Measurements from ENCODE around the gene RANBP3. TPM values are rescaled to one million over a fixed set of nuclear protein-coding genes. Genes with fewer than 3 reads are reported as not detected.

Gene RANBP3
- total RNA-seq, 1 experiment from 2014 or later, result 44.1 TPM

- H3K27ac ChIP-seq, result no peak overlapping the region
Observed at GRCh38 chr19:5934774-5935472, 43.0 kb downstream of the RANBP3 start.

GRCh38 chr19:5934069-5934401 lies 43.9 kb downstream of the RANBP3 start:
- Histone ChIP-seq H3K4me2 (no peak overlapping the region), H3K27me3 (ENCODE audit: insufficient read depth, low read depth) (no peaks in the 10 kb centered on the region), H3K4me3 (no peak overlapping the region), H3K4me1 (replicated peaks; ENCODE audit: insufficient read depth) (no peaks in the 10 kb centered on the region), H3K27ac (no peak overlapping the region), H3K36me3 (ENCODE audit: low read depth) (no peaks in the 10 kb centered on the region), H3K79me2 (ENCODE audit: low read depth) (no peaks in the 10 kb centered on the region), H3F3A (ENCODE audit: insufficient read depth, low read depth) (no peaks in the 10 kb centered on the region), H4K20me1 (ENCODE audit: insufficient read depth) (no peaks in the 10 kb centered on the region; the same call in 1 of the 2 replicates), H2AFZ (no peak overlapping the region), H3K9me3 (ENCODE audit: insufficient read depth, low read depth) (no peaks in the 10 kb centered on the region), H3K9me2 (ENCODE audit: insufficient read depth) (no peaks in the 10 kb centered on the region)
- no peak for TF ChIP-seq CTCF (conservative IDR thresholded peaks at IDR 0.05)
- ChIA-PET CTCF (no interaction called here), POLR2A (ENCODE audit: unreplicated experiment) (no interaction called here)
- BruUV-seq (replicated peaks), result no TSS peak
- intact Hi-C loops (cut with micrococcal nuclease; ENCODE audit: unreplicated experiment), result no loop called here
- DNase-seq, result no peak

More at GRCh38 chr19:5934774-5935472, 43.0 kb downstream of the RANBP3 start:
- no peak for TF ChIP-seq EZH2 (IDR thresholded peaks at IDR 0.05; ENCODE audit: low read depth)
- TF ChIP-seq CTCF (conservative IDR thresholded peaks at IDR 0.05), result no peak
- intact Hi-C loops (cut with micrococcal nuclease; ENCODE audit: unreplicated experiment), result no loop called here
- no peaks in the 10 kb centered on the region for H3K9me2 ChIP-seq (ENCODE audit: insufficient read depth)
- H3K4me2 ChIP-seq, result no peak overlapping the region
- H4K20me1 ChIP-seq (ENCODE audit: insufficient read depth), result no peaks in the 10 kb centered on the region; the same call in 1 of the 2 replicates
- H3F3A ChIP-seq (ENCODE audit: insufficient read depth, low read depth), result no peaks in the 10 kb centered on the region
- H3K4me3 ChIP-seq, result no peak overlapping the region
- no peaks in the 10 kb centered on the region for H3K9me3 ChIP-seq (ENCODE audit: insufficient read depth, low read depth)
- no peaks in the 10 kb centered on the region for H3K79me2 ChIP-seq (ENCODE audit: low read depth)
- no peaks in the 10 kb centered on the region for H3K27me3 ChIP-seq (ENCODE audit: insufficient read depth, low read depth)
- ChIA-PET POLR2A (ENCODE audit: unreplicated experiment) (no interaction called here), CTCF (no interaction called here)
- no peak for DNase-seq
- H3K4me1 ChIP-seq (replicated peaks; ENCODE audit: insufficient read depth), result no peaks in the 10 kb centered on the region
- no peak overlapping the region for H2AFZ ChIP-seq
- H3K36me3 ChIP-seq (ENCODE audit: low read depth), result no peaks in the 10 kb centered on the region
- no TSS peak for BruUV-seq (replicated peaks)

- POLR2A ChIA-PET (ENCODE audit: unreplicated experiment), result no interaction called here
- CTCF ChIA-PET, result no interaction called here
Observed at GRCh38 chr19:5933391-5934068, 44.4 kb downstream of the RANBP3 start.

More at GRCh38 chr19:5933391-5934068, 44.4 kb downstream of the RANBP3 start:
- Histone ChIP-seq H3K4me1 (replicated peaks; ENCODE audit: insufficient read depth) (no peaks in the 10 kb centered on the region), H3F3A (ENCODE audit: insufficient read depth, low read depth) (no peaks in the 10 kb centered on the region), H3K4me2 (no peak overlapping the region), H2AFZ (no peak overlapping the region), H3K79me2 (ENCODE audit: low read depth) (no peaks in the 10 kb centered on the region), H3K9me2 (ENCODE audit: insufficient read depth) (no peaks in the 10 kb centered on the region), H3K36me3 (ENCODE audit: low read depth) (no peaks in the 10 kb centered on the region), H4K20me1 (ENCODE audit: insufficient read depth) (no peaks in the 10 kb centered on the region; the same call in 1 of the 2 replicates), H3K4me3 (no peak overlapping the region), H3K9me3 (ENCODE audit: insufficient read depth, low read depth) (no peaks in the 10 kb centered on the region), H3K27me3 (ENCODE audit: insufficient read depth, low read depth) (no peaks in the 10 kb centered on the region), H3K27ac (no peak overlapping the region)
- no peak for DNase-seq
- BruUV-seq (replicated peaks), result no TSS peak
- intact Hi-C loops (cut with micrococcal nuclease; ENCODE audit: unreplicated experiment), result no loop called here
- TF ChIP-seq EZH2 (IDR thresholded peaks at IDR 0.05; ENCODE audit: low read depth), result no peak
- TF ChIP-seq CTCF (conservative IDR thresholded peaks at IDR 0.05), result no peak

Data from PC-9 (cell line).